GM12878 (cell line): Measurements from ENCODE around the gene GRIPAP1. TPM values are rescaled to one million over a fixed set of nuclear protein-coding genes. Genes with fewer than 3 reads are reported as not detected.
A peak's percentile ranks its signal among the peaks of the same experiment; 100 is the strongest.

Source experiments
- ELK1 ChIP-seq: IDR thresholded peaks from 2 replicates; pipeline ENCODE4 v1.6.1; 2012; ENCODE audit warnings: low read depth, low read length, improper control_type of control experiment
- MEF2A ChIP-seq: IDR thresholded peaks from 2 replicates; pipeline ENCODE4 v1.6.1; 2011; ENCODE audit warnings: low read depth, mild to moderate bottlenecking, low read length, moderate library complexity; ENCODE audit not compliant: insufficient read depth
- MXI1 ChIP-seq: fragments of 150-350 bp; IDR thresholded peaks from 2 replicates; pipeline ENCODE4 v1.6.1; 2011; ENCODE audit warnings: low read depth, mild to moderate bottlenecking, inconsistent platforms, low read length, improper control_type of control experiment
- NR2F1 ChIP-seq: fragments of 450-650 bp; conservative IDR thresholded peaks from 2 replicates; pipeline ENCODE4 v1.6.1; 2017; ENCODE audit warnings: mild to moderate bottlenecking
- RAD21 ChIP-seq: IDR thresholded peaks from 2 replicates; pipeline ENCODE4 v1.6.1; 2011; ENCODE audit warnings: mild to moderate bottlenecking, low read depth, low read length, moderate library complexity; ENCODE audit not compliant: insufficient read depth
- SMARCA5 ChIP-seq: fragments of 450-650 bp; IDR thresholded peaks from 2 replicates; pipeline ENCODE4 v1.6.1; 2017; ENCODE audit warnings: mild to moderate bottlenecking
- polyA plus RNA-seq, 11 experiments: library from polyadenylated mRNA; depleted of rRNA in 4 of 11; unstranded in 6 of 11; stranded (reverse) in 5 of 11; fragments of >200 nt; fragmentation: Nextera tagmentation in 4 of 11; fragmentation: Illumina TruSeq in 1 of 11; extraction: Ambion mirVana in 4 of 11; extraction: Trizol in 1 of 11; gene quantifications; 1 replicate in 1 of 11; 2 replicates in 10 of 11; pipeline versions ENCODE4 v1.2.1 to v1.2.3, GENCODE V29; 2011 to 2016; ENCODE audit warnings: inconsistent platforms in 2 of 11, missing spikeins in 2 of 11, low read depth in 1 of 11
- total RNA-seq, 4 experiments: library from RNA; depleted of rRNA in 3 of 4; stranded (reverse); fragments of >200 nt in 3 of 4; fragmentation: Illumina TruSeq in 1 of 4; extraction: Trizol in 1 of 4; gene quantifications; 2 replicates each; pipeline versions ENCODE4 v1.2.1 to v1.2.3, GENCODE V29; 2013 to 2021
- TF ChIP-seq, protein P1 (sequence below): fragments of 450-650 bp; IDR thresholded peaks from 2 replicates; pipeline ENCODE4 v1.6.1; 2017; ENCODE audit warnings: mild to moderate bottlenecking, moderate library complexity

Gene GRIPAP1
- total and polyA plus RNA-seq, 10 of the 15 experiments (the other 5 are each of a cell fraction or from before 2014, with no cell fraction given), result 4.2 to 44.7 (median 25.8) TPM

DNA sequence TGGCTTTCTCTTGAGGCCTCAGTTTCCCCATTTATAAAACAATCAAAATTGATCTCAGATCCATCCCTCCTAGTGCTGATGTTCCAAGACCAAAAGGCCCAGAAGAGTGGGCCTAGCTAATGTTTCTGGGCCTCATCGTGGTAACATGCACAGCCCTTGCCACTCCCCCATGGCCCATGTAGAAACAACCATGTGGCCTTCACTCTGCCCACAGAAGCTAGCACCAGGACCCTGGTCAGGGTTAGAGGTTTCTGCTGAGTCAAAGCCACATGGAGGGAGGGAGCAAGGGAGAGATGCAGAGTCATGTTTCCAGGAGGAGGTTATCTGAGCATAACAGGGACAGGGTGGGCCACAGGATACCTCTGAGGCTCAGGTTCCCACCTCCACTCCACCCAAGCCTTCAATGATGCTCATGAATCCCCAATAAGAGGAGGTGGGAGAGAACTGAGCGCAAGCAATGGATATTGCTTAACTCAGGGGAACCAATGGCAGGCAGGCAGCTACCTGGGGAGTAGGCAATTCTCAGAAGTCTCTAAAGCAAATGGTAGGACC lies 61.6 kb downstream of the GRIPAP1 start (continued):
- TF ChIP-seq ELK1 (no peak), MEF2A (no peak), NR2F1 (0 out of 2 replicates have a peak, but pooled peaks have one; percentile 5), SMARCA5 (0 out of 2 replicates have a peak, but pooled peaks have one; percentile 8), MXI1 (peak; percentile 36; the same call in 1 of the 2 replicates), RAD21 (no peak)
- TF ChIP-seq, protein P1, sequence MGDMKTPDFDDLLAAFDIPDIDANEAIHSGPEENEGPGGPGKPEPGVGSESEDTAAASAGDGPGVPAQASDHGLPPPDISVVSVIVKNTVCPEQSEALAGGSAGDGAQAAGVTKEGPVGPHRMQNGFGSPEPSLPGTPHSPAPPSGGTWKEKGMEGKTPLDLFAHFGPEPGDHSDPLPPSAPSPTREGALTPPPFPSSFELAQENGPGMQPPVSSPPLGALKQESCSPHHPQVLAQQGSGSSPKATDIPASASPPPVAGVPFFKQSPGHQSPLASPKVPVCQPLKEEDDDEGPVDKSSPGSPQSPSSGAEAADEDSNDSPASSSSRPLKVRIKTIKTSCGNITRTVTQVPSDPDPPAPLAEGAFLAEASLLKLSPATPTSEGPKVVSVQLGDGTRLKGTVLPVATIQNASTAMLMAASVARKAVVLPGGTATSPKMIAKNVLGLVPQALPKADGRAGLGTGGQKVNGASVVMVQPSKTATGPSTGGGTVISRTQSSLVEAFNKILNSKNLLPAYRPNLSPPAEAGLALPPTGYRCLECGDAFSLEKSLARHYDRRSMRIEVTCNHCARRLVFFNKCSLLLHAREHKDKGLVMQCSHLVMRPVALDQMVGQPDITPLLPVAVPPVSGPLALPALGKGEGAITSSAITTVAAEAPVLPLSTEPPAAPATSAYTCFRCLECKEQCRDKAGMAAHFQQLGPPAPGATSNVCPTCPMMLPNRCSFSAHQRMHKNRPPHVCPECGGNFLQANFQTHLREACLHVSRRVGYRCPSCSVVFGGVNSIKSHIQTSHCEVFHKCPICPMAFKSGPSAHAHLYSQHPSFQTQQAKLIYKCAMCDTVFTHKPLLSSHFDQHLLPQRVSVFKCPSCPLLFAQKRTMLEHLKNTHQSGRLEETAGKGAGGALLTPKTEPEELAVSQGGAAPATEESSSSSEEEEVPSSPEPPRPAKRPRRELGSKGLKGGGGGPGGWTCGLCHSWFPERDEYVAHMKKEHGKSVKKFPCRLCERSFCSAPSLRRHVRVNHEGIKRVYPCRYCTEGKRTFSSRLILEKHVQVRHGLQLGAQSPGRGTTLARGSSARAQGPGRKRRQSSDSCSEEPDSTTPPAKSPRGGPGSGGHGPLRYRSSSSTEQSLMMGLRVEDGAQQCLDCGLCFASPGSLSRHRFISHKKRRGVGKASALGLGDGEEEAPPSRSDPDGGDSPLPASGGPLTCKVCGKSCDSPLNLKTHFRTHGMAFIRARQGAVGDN, result peak; percentile 90
- TF ChIP-seq, all 136 proteins: peak for 6
